SK-N-SH (cell line): Measurements from ENCODE around the gene ARF1. TPM values are rescaled to one million over a fixed set of nuclear protein-coding genes. Genes with fewer than 3 reads are reported as not detected.

Experiments
- CTCF ChIA-PET: fragments of 300-600, 350-600 bp; formaldehyde crosslinking; extraction: SDS; loops from one replicate; lab custom pipeline; 2021; lab: Yijun Ruan, JAX
- POLR2A ChIA-PET: fragments of 350-600 bp; sonication (Branson Sonifier 250); formaldehyde crosslinking; extraction: SDS; loops from one replicate; lab custom pipeline; 2020; ENCODE audit warnings: antibody characterized with exemption, inconsistent platforms; lab: Yijun Ruan, JAX
- DNase-seq: peaks from one replicate; pipeline ENCODE4 v3.0.0; 2012
- H2AFZ ChIP-seq: fragments of 200-600 bp; sonication (generic); 2 replicates; pipeline ENCODE4 v1.8.1; 2016; ENCODE audit warnings: antibody characterized with exemption, mild to moderate bottlenecking, low read depth
- H3F3A ChIP-seq: fragments of 200-600 bp; sonication (generic); replicated peaks from 2 replicates; pipeline ENCODE3; 2016; ENCODE audit warnings: antibody characterized with exemption, mild to moderate bottlenecking; ENCODE audit not compliant: insufficient read depth
- H3K27ac ChIP-seq, 2 experiments: fragments of 200-500 bp in 1 of 2; fragments of 200-600 bp in 1 of 2; sonication (Bioruptor generic) in 1 of 2; sonication (generic), shearing (Covaris generic) in 1 of 2; 2 replicates each; pipeline versions ENCODE4 v1.5.1 to v1.6.1; 2014 to 2016; ENCODE audit warnings: low read depth in 2 of 2, inconsistent platforms in 1 of 2, low read length in 1 of 2, mild to moderate bottlenecking in 1 of 2, mixed read lengths in 1 of 2
- H3K27me3 ChIP-seq: fragments of 200-600 bp; sonication (generic), shearing (Covaris generic); 2 replicates; pipeline ENCODE4 v1.6.1; 2016; ENCODE audit warnings: mixed run types; ENCODE audit not compliant: insufficient read depth
- H3K36me3 ChIP-seq, 2 experiments: fragments of 200-500 bp in 1 of 2; fragments of 200-600 bp in 1 of 2; sonication (Bioruptor generic) in 1 of 2; sonication (generic) in 1 of 2; replicated peaks in 1 of 2; 2 replicates each; pipeline versions ENCODE3 to v1.5.1; 2014 to 2016; ENCODE audit warnings: low read length in 1 of 2, mild to moderate bottlenecking in 1 of 2; ENCODE audit not compliant: insufficient read depth in 2 of 2, control insufficient read depth in 1 of 2
- H3K4me1 ChIP-seq, 2 experiments: fragments of 200-500 bp in 1 of 2; fragments of 200-600 bp in 1 of 2; sonication (Bioruptor generic) in 1 of 2; sonication (generic), shearing (Covaris generic) in 1 of 2; 2 replicates each; pipeline versions ENCODE4 v1.5.1 to v1.6.1; 2014 to 2016; ENCODE audit warnings: low read depth in 1 of 2, low read length in 1 of 2, mixed run types in 1 of 2; ENCODE audit not compliant: insufficient read depth in 2 of 2, control insufficient read depth in 1 of 2
- H3K4me2 ChIP-seq: fragments of 200-600 bp; sonication (generic), shearing (Covaris generic); 2 replicates; pipeline ENCODE4 v1.6.1; 2017; ENCODE audit warnings: mixed run types
- H3K4me3 ChIP-seq, 2 experiments: fragments of 200-500 bp in 1 of 2; fragments of 200-600 bp in 1 of 2; sonication (Bioruptor generic) in 1 of 2; sonication (generic), shearing (Covaris generic) in 1 of 2; 2 replicates each; pipeline versions ENCODE4 v1.5.1 to v1.8.1; 2014 to 2016; ENCODE audit warnings: low read depth in 2 of 2, inconsistent platforms in 1 of 2, low read length in 1 of 2, mild to moderate bottlenecking in 1 of 2, mixed read lengths in 1 of 2, moderate library complexity in 1 of 2
- H3K79me2 ChIP-seq: fragments of 200-600 bp; sonication (generic); 2 replicates; pipeline ENCODE4 v1.8.1; 2017; ENCODE audit warnings: mild to moderate bottlenecking; ENCODE audit not compliant: insufficient read depth
- H3K9ac ChIP-seq: fragments of 200-600 bp; sonication (generic); 2 replicates; pipeline ENCODE4 v1.6.1; 2017; ENCODE audit warnings: mixed run types
- H3K9me2 ChIP-seq: fragments of 200-600 bp; sonication (generic); 2 replicates; pipeline ENCODE4 v1.6.1; 2017; ENCODE audit warnings: mixed run types
- H3K9me3 ChIP-seq: fragments of 200-600 bp; sonication (generic); 2 replicates; pipeline ENCODE4 v1.6.1; 2017; ENCODE audit warnings: mixed run types, mild to moderate bottlenecking, moderate library complexity
- H4K20me1 ChIP-seq: fragments of 200-600 bp; sonication (generic); 2 replicates; pipeline ENCODE4 v1.6.1; 2017; ENCODE audit warnings: mild to moderate bottlenecking, mixed run types; ENCODE audit not compliant: insufficient read depth
- CTCF ChIP-seq: fragments of 200-600 bp; sonication (generic); IDR thresholded peaks from 2 replicates; pipeline ENCODE4 v1.6.1; 2017; ENCODE audit warnings: antibody characterized with exemption, mild to moderate bottlenecking, moderate library complexity
- EP300 ChIP-seq, 2 experiments: IDR thresholded peaks; 2 replicates each; pipeline versions ENCODE4 v1.4.0 to v1.6.1; 2012; ENCODE audit warnings: borderline replicate concordance in 1 of 2, low read depth in 1 of 2, low read length in 1 of 2
- EZH2phosphoT487 ChIP-seq: fragments of 200-600 bp; sonication (generic); IDR thresholded peaks from 2 replicates; pipeline ENCODE4 v1.6.1; 2017; ENCODE audit warnings: low read depth, mixed run types, mild to moderate bottlenecking, antibody characterized with exemption, moderate library complexity, borderline replicate concordance
- GABPA ChIP-seq: IDR thresholded peaks from 2 replicates; pipeline ENCODE4 v1.4.0; 2012; ENCODE audit warnings: low read depth, mild to moderate bottlenecking
- IRF3 ChIP-seq: fragments of 150-350 bp; IDR thresholded peaks from 2 replicates; pipeline ENCODE4 v1.6.1; 2016; ENCODE audit warnings: mild to moderate bottlenecking, low read depth, low read length
- JUND ChIP-seq: IDR thresholded peaks from 2 replicates; pipeline ENCODE4 v1.4.0; 2012
- MAX ChIP-seq: IDR thresholded peaks from 2 replicates; pipeline ENCODE4 v1.4.0; 2012; ENCODE audit warnings: low read depth
- NFIC ChIP-seq: IDR thresholded peaks from 2 replicates; pipeline ENCODE4 v1.4.0; 2012; ENCODE audit warnings: borderline replicate concordance
- NRF1 ChIP-seq: IDR thresholded peaks from 2 replicates; pipeline ENCODE4 v1.6.1; 2012; ENCODE audit warnings: low read depth, mild to moderate bottlenecking, low read length
- PBX3 ChIP-seq: IDR thresholded peaks from 2 replicates; pipeline ENCODE4; 2012
- POLR2AphosphoS5 ChIP-seq: IDR thresholded peaks from 2 replicates; pipeline ENCODE4 v1.6.1; 2012; ENCODE audit warnings: low read depth, low read length
- RAD21 ChIP-seq: IDR thresholded peaks from 2 replicates; pipeline ENCODE4 v1.6.1; 2012; ENCODE audit warnings: mild to moderate bottlenecking, low read length
- RCOR1 ChIP-seq: fragments of 150-350 bp; IDR thresholded peaks from 2 replicates; pipeline ENCODE4 v1.6.1; 2017; ENCODE audit warnings: antibody characterized with exemption, low read length
- REST ChIP-seq: IDR thresholded peaks from 2 replicates; pipeline ENCODE4 v1.6.1; 2012; ENCODE audit warnings: mild to moderate bottlenecking, low read depth, low read length, moderate library complexity
- SIN3A ChIP-seq: IDR thresholded peaks from 2 replicates; pipeline ENCODE4 v1.6.1; 2012; ENCODE audit warnings: low read depth, mild to moderate bottlenecking, low read length, moderate library complexity, borderline replicate concordance
- TAF1 ChIP-seq: IDR thresholded peaks from 2 replicates; pipeline ENCODE4 v1.6.1; 2012; ENCODE audit warnings: low read depth, mild to moderate bottlenecking, low read length, moderate library complexity, borderline replicate concordance
- TEAD4 ChIP-seq: IDR thresholded peaks from 2 replicates; pipeline ENCODE4 v1.4.0; 2012; ENCODE audit warnings: mild to moderate bottlenecking, borderline replicate concordance; ENCODE audit not compliant: insufficient read depth
- USF1 ChIP-seq: IDR thresholded peaks from 2 replicates; pipeline ENCODE4 v1.4.0; 2012; ENCODE audit warnings: low read depth, borderline replicate concordance
- YY1 ChIP-seq: IDR thresholded peaks from 2 replicates; pipeline ENCODE4 v1.4.0; 2012; ENCODE audit warnings: low read depth, mild to moderate bottlenecking
- ZBTB33 ChIP-seq: IDR thresholded peaks from 2 replicates; pipeline ENCODE4 v1.4.0; 2012; ENCODE audit warnings: low read depth, borderline replicate concordance
- WGBS: methylation state at CpG from one replicate; pipeline ENCODE4 v1.1.6; 2017; ENCODE audit warnings: low lambda C conversion rate; 5-methylcytosine and 5-hydroxymethylcytosine counted together
- polyA plus RNA-seq, 3 experiments: library from polyadenylated mRNA; depleted of rRNA; stranded (reverse); fragments of >200 nt; gene quantifications; 2 replicates each; pipeline ENCODE4 v1.2.3, GENCODE V29; 2012

The ARF1 gene
- polyA plus RNA-seq, 1 of the 3 experiments (the other 2 are of a cell fraction): 713 TPM

GRCh38 chr1:228077565-228078330 is 4.8 kb upstream of the ARF1 start:
- Histone ChIP-seq H3K27ac (no peak overlapping the region), H3F3A (peaks cover 7% of the 10 kb centered on the region), H3K27me3 (no peaks in the 10 kb centered on the region), H3K4me2 (no peak overlapping the region), H2AFZ (no peak overlapping the region), H3K36me3 (no peaks in the 10 kb centered on the region), H4K20me1 (no peaks in the 10 kb centered on the region), H3K79me2 (peaks cover 34% of the 10 kb centered on the region), H3K9me3 (no peaks in the 10 kb centered on the region), H3K9me2 (no peaks in the 10 kb centered on the region), H3K4me3 (no peak overlapping the region), H3K9ac (no peak overlapping the region), H3K4me1 (peaks cover 4 to 23% of the 10 kb centered on the region in 2 experiments; a peak in 2 of 4 replicates)
- 85% methylated on average over 8 of the region's 10 CpGs for WGBS
- ChIA-PET POLR2A (no interaction called here), CTCF (interaction anchor here (1.1 to 2.2 kb wide), 3 partner anchors 53 to 78 kb away, joined by 4 to 6 read pairs (median 6); no protein-coding TSS in a partner anchor)
- no peak for DNase-seq
- TF ChIP-seq SIN3A (no peak), REST (no peak), MAX (no peak), JUND (no peak), TAF1 (no peak), TEAD4 (no peak), NFIC (no peak), POLR2AphosphoS5 (no peak), RAD21 (no peak), GABPA (no peak), EP300 (IDR thresholded peaks at IDR 0.05; ENCODE audit: borderline replicate concordance in 1 of 2, low read depth in 1 of 2, low read length in 1 of 2) (no peak), ZBTB33 (no peak), NRF1 (no peak), PBX3 (no peak), IRF3 (no peak), CTCF (no peak), RCOR1 (no peak), YY1 (no peak), USF1 (no peak), EZH2phosphoT487 (no peak)
